Activated naive CD4-positive, alpha-beta T cell treated with anti-CD3 and anti-CD28 coated beads, Interleukin-2, amount 50 U/mL, for 24 hours (primary cell): ENCODE results near the gene AP4M1.
"Not testable (repeated sequence)": the region's sequence is repeated elsewhere in the genome, so short reads cannot be mapped to it uniquely, and the experiment has no call there.

Experiments
- H3K27ac Mint-ChIP-seq: one replicate; pipeline ENCODE4 v1.8.0; 2021; ENCODE audit warnings: mild to moderate bottlenecking, mixed read lengths
- H3K27me3 Mint-ChIP-seq: one replicate; pipeline ENCODE4 v1.8.0; 2021; ENCODE audit warnings: mixed read lengths
- H3K36me3 Mint-ChIP-seq: one replicate; pipeline ENCODE4 v1.8.0; 2021; ENCODE audit warnings: mixed read lengths
- H3K4me1 Mint-ChIP-seq: one replicate; pipeline ENCODE4 v1.8.0; 2021; ENCODE audit warnings: mixed read lengths
- H3K4me3 Mint-ChIP-seq: one replicate; pipeline ENCODE4 v1.8.0; 2021; ENCODE audit warnings: mild to moderate bottlenecking, mixed read lengths
- H3K9me3 Mint-ChIP-seq: one replicate; pipeline ENCODE4 v1.8.0; 2021; ENCODE audit warnings: mixed read lengths

The AP4M1 gene

GRCh38 chr7:100118388-100119071 lies 17.1 kb downstream of the AP4M1 start:
- no peaks in the 10 kb centered on the region for H3K27me3 Mint-ChIP-seq
- H3K9me3 Mint-ChIP-seq, result no peaks in the 10 kb centered on the region
- H3K4me3 Mint-ChIP-seq, result peak overlapping the region; percentile 94
- peak overlapping the region; percentile 100 for H3K27ac Mint-ChIP-seq
- H3K36me3 Mint-ChIP-seq, result peaks cover 4% of the 10 kb centered on the region
- H3K4me1 Mint-ChIP-seq, result peaks cover 30% of the 10 kb centered on the region

DNA sequence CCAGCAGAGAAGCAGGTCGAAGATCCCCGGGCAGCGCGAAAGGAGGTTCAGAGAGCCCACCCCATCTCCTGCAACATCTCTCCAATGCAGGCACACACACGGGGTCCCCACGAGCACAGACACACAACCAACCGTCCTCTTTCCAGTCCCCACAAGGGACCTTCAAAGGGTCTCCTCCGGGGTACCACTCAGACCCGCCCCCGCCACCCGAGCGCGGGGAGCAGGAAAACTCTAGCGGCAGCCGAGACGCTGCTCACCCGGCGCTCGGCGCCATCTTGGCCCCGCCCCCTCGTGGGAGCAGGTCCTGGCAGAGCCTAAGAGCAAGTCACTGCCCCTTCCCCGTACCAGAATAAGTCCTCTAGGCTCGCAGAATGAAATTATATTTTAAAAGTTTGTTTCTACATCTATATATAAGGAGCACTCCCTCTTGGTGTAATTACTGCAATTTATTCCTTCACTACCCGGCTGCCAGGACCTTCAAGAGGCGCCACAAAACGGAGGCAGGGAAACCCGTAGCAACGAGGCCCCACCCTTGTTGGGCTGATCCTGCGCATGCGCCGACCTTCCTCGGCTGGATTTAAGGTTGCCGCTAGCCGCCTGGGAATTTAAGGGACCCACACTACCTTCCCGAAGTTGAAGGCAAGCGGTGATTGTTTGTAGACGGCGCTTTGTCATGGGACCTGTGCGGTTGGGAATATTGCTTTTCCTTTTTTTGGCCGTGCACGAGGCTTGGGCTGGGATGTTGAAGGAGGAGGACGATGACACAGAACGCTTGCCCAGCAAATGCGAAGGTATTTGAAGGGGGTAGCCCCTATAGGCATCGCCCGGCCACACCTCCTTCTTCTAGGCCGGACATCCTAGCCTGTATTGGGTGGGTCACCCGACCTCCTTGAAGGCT lies 17.9 kb downstream of the AP4M1 start, which contains the start of the genes CNPY4 and TAF6:
Gene CNPY4 (plus strand): TSS at position 563 of the 898 bp plus-strand sequence. CDS start 111 bp downstream, at position 674.
Gene TAF6 (minus strand): TSS at position 287 of the 898 bp plus-strand sequence. CDS start 5,149 bp downstream, outside the sequence.
- H3K36me3 Mint-ChIP-seq, result peaks cover 4% of the 10 kb centered on the region

GRCh38 chr7:100119970-100120732 lies 18.7 kb downstream of the AP4M1 start:
- Mint-ChIP-seq H3K27ac (peak overlapping the region; percentile 100), H3K36me3 (peaks cover 4% of the 10 kb centered on the region), H3K4me1 (peaks cover 41% of the 10 kb centered on the region), H3K4me3 (peak overlapping the region; percentile 94), H3K9me3 (no peaks in the 10 kb centered on the region), H3K27me3 (no peaks in the 10 kb centered on the region)

More for the DNA sequence above, 17.9 kb downstream of the AP4M1 start, which contains the start of the genes CNPY4 and TAF6:
- Mint-ChIP-seq H3K9me3 (no peaks in the 10 kb centered on the region), H3K27me3 (no peaks in the 10 kb centered on the region), H3K27ac (peak within 1 kb of the TSS; percentile 100), H3K4me1 (peaks cover 33% of the 10 kb centered on the region), H3K4me3 (peak within 1 kb of the TSS; percentile 94)

GRCh38 chr7:100120733-100121036 lies 19.2 kb downstream of the AP4M1 start:
- Mint-ChIP-seq H3K27ac (peak overlapping the region; percentile 100), H3K4me3 (peak overlapping the region; percentile 94), H3K36me3 (peaks cover 4% of the 10 kb centered on the region), H3K4me1 (peaks cover 47% of the 10 kb centered on the region), H3K27me3 (no peaks in the 10 kb centered on the region), H3K9me3 (no peaks in the 10 kb centered on the region)

- Mint-ChIP-seq H3K36me3 (peaks cover 2% of the 10 kb centered on the region), H3K9me3 (no peaks in the 10 kb centered on the region), H3K27ac (no peak overlapping the region), H3K4me3 (no peak overlapping the region), H3K27me3 (no peaks in the 10 kb centered on the region), H3K4me1 (peaks cover 45% of the 10 kb centered on the region)
These were observed 20.6 kb downstream of the AP4M1 start for GRCh38 chr7:100122067-100122466.

DNA sequence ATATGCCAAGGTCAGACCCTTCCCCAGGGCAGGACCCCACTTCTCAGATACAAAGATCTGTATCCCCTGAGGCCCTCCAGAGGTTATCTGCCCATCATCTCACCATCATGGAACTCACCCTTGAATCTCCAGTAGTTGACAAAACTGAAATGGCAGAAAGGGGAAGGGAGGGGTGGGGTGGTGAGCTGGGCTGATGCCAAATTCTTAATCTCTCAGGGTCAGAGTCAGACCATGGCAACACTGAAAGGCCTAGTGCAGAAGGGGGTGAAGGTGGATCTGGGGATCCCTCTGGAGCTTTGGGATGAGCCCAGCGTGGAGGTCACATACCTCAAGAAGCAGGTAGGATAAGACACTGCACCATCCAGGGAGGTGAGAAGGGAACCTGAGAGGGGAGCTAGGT lies 21.1 kb downstream of the AP4M1 start:
- Mint-ChIP-seq H3K27me3 (no peaks in the 10 kb centered on the region), H3K36me3 (peaks cover 2% of the 10 kb centered on the region), H3K4me1 (peaks cover 45% of the 10 kb centered on the region), H3K4me3 (no peak overlapping the region), H3K27ac (no peak overlapping the region), H3K9me3 (no peaks in the 10 kb centered on the region)

- H3K4me1 Mint-ChIP-seq, result peaks cover 37% of the 10 kb centered on the region
- peak overlapping the region; percentile 98 for H3K4me3 Mint-ChIP-seq
- H3K27ac Mint-ChIP-seq, result peak overlapping the region; percentile 46
- no peaks in the 10 kb centered on the region for H3K27me3 Mint-ChIP-seq
- H3K9me3 Mint-ChIP-seq, result no peaks in the 10 kb centered on the region
- H3K36me3 Mint-ChIP-seq, result peaks cover 2% of the 10 kb centered on the region
These were observed 23.1 kb downstream of the AP4M1 start for GRCh38 chr7:100124301-100125230.

DNA sequence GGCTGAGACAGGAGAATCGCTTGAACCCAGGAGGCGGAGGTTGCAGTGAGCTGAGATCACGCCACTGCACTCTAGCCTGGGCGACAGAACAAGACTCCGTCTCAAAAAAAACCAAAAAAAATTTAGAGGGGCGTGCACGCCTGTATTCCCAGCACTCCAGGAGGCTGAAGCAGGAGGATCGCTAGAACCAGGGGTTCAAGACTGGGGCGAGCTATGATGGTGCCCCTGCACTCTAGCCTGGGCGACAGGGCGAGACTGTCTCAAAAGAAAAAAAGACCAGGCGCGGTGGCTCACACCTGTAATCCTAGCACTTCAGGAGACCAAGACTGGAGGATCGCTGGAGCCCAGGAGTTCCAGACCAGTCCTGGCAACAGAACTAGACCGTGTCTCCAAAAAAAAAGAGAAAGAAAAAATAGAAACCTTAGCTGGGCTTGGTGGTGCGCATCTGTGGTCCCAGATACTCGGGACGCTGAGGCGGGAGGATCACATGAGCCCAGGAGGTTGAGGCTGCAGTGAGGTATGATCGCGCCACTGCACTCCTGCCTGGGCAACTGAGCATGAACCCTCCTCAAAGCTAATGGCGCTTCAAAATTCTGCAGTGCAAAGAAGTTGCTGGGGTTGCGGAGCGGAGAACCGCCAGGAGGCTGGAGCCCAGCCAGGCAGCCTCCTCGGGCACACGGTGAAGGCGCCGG lies 24.9 kb downstream of the AP4M1 start:
- Mint-ChIP-seq H3K4me1 (peaks cover 33% of the 10 kb centered on the region), H3K27ac (peak overlapping the region; percentile 98), H3K36me3 (peaks cover 2% of the 10 kb centered on the region), H3K9me3 (no peaks in the 10 kb centered on the region), H3K27me3 (no peaks in the 10 kb centered on the region), H3K4me3 (peak overlapping the region; percentile 98)

- Mint-ChIP-seq H3K27ac (peak within 1 kb of the TSS; percentile 98), H3K9me3 (no peaks in the 10 kb centered on the region), H3K27me3 (no peaks in the 10 kb centered on the region), H3K36me3 (peaks cover 2% of the 10 kb centered on the region), H3K4me3 (peak within 1 kb of the TSS; percentile 98), H3K4me1 (peaks cover 37% of the 10 kb centered on the region)
These were observed 25.8 kb downstream of the AP4M1 start, which contains the start of gene MBLAC1 for GRCh38 chr7:100126931-100127865. MBLAC1 (plus strand) TSS chr7:100126967; CDS start chr7:100127396, 429 bp downstream.

- Mint-ChIP-seq H3K4me1 (peaks cover 39% of the 10 kb centered on the region), H3K27ac (peak overlapping the region; percentile 81), H3K9me3 (no peaks in the 10 kb centered on the region), H3K27me3 (no peaks in the 10 kb centered on the region), H3K4me3 (peak overlapping the region; percentile 98), H3K36me3 (peaks cover 1% of the 10 kb centered on the region)
These were observed 26.6 kb downstream of the AP4M1 start for GRCh38 chr7:100127866-100128636.

DNA sequence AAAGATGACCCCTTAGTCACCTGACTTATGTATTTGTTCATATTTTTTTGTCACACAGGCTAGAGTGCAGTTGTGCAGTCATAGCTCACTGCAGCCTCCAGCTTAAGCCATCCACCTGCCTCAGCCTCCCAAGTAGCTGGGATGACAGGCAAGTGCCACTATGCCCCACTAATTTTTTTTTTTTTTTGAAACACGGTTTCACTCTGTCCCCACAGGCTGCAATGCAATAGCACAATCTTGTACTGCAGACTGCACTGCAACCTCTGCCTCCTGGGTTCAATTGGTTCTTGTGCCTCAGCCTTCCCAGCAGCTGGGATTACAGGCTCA lies 27.2 kb downstream of the AP4M1 start:
- H3K27ac Mint-ChIP-seq, result peak overlapping the region; percentile 81

DNA sequence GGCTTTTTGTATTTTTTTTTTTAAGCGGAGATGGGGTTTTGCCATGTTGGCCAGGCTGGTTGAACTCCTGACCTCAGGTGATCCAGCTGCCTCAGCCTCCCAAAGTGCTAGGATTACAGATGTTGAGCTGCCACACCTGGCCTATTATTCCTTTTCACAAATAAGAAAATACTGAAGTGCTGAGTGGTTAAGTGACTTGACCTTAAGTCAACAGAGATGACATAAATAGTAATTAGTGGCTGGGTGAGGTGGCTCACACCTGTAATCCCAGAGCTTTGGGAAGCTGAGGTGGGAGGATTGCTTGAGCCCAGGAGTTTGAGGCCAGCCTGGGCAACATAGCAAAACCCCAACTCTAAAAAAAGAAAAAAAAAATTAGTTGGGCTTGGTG lies 28.8 kb downstream of the AP4M1 start:
- H3K36me3 Mint-ChIP-seq, H3K9me3 Mint-ChIP-seq, H3K27me3 Mint-ChIP-seq, H3K4me3 Mint-ChIP-seq, H3K27ac Mint-ChIP-seq: not testable (repeated sequence)
- peaks cover 27% of the 10 kb centered on the region for H3K4me1 Mint-ChIP-seq

More for the DNA sequence above, 27.2 kb downstream of the AP4M1 start:
- Mint-ChIP-seq H3K9me3 (no peaks in the 10 kb centered on the region), H3K36me3 (peaks cover 1% of the 10 kb centered on the region), H3K27me3 (no peaks in the 10 kb centered on the region), H3K4me1 (peaks cover 39% of the 10 kb centered on the region), H3K4me3 (peak overlapping the region; percentile 98)
